Measurements from ENCODE around the gene KCNH8.

KCNH8 gene

GRCh38 chr3:19250959-19251610 is 102.8 kb downstream of the KCNH8 start:
- ATAC-seq (no peak), DNase-seq (no peak)
- no peaks in the 10 kb centered on the region for H3K27me3 Mint-ChIP-seq
- peaks cover 3% of the 10 kb centered on the region for H3K4me1 Mint-ChIP-seq
- H3K27ac Mint-ChIP-seq: no peak overlapping the region
- no peaks in the 10 kb centered on the region for H3K36me3 Mint-ChIP-seq (ENCODE audit: low read depth)
- H3K4me3 Mint-ChIP-seq: no peak overlapping the region
- no peaks in the 10 kb centered on the region for H3K9me3 Mint-ChIP-seq

GRCh38 chr3:19254189-19254588 is 105.9 kb downstream of the KCNH8 start:
- ATAC-seq (no peak), DNase-seq (no peak)
- Mint-ChIP-seq H3K27me3 (no peaks in the 10 kb centered on the region), H3K36me3 (ENCODE audit: low read depth) (no peaks in the 10 kb centered on the region), H3K4me3 (no peak overlapping the region), H3K4me1 (peaks cover 3% of the 10 kb centered on the region), H3K9me3 (no peaks in the 10 kb centered on the region), H3K27ac (no peak overlapping the region)

GRCh38 chr3:19254784-19255338 is 106.6 kb downstream of the KCNH8 start:
- no peak overlapping the region for H3K27ac Mint-ChIP-seq
- ATAC-seq: no peak

GRCh38 chr3:19256313-19256712 is 108.0 kb downstream of the KCNH8 start:
- ATAC-seq (no peak), DNase-seq (no peak)
- H3K4me1 Mint-ChIP-seq: peaks cover 3% of the 10 kb centered on the region
- H3K9me3 Mint-ChIP-seq: no peaks in the 10 kb centered on the region
- no peak overlapping the region for H3K4me3 Mint-ChIP-seq
- no peaks in the 10 kb centered on the region for H3K36me3 Mint-ChIP-seq (ENCODE audit: low read depth)
- H3K27me3 Mint-ChIP-seq: no peaks in the 10 kb centered on the region
- no peak overlapping the region for H3K27ac Mint-ChIP-seq

More at GRCh38 chr3:19254784-19255338, 106.6 kb downstream of the KCNH8 start:
- H3K4me3 Mint-ChIP-seq: no peak overlapping the region
- no peaks in the 10 kb centered on the region for H3K36me3 Mint-ChIP-seq (ENCODE audit: low read depth)
- H3K9me3 Mint-ChIP-seq: no peaks in the 10 kb centered on the region
- no peaks in the 10 kb centered on the region for H3K27me3 Mint-ChIP-seq
- DNase-seq: no peak
- peaks cover 3% of the 10 kb centered on the region for H3K4me1 Mint-ChIP-seq

GRCh38 chr3:19263606-19264005 is 115.3 kb downstream of the KCNH8 start:
- Mint-ChIP-seq H3K9me3 (no peaks in the 10 kb centered on the region), H3K4me1 (no peaks in the 10 kb centered on the region), H3K4me3 (no peak overlapping the region), H3K27me3 (no peaks in the 10 kb centered on the region), H3K36me3 (ENCODE audit: low read depth) (no peaks in the 10 kb centered on the region), H3K27ac (no peak overlapping the region)
- DNase-seq (no peak), ATAC-seq (no peak)

GRCh38 chr3:19264424-19264823 is 116.1 kb downstream of the KCNH8 start:
- H3K4me1 Mint-ChIP-seq: no peaks in the 10 kb centered on the region
- no peaks in the 10 kb centered on the region for H3K27me3 Mint-ChIP-seq
- no peak for DNase-seq
- H3K9me3 Mint-ChIP-seq: no peaks in the 10 kb centered on the region
- ATAC-seq: no peak
- no peak overlapping the region for H3K27ac Mint-ChIP-seq
- no peaks in the 10 kb centered on the region for H3K36me3 Mint-ChIP-seq (ENCODE audit: low read depth)
- no peak overlapping the region for H3K4me3 Mint-ChIP-seq

GRCh38 chr3:19267040-19267439 is 118.7 kb downstream of the KCNH8 start:
- DNase-seq (no peak), ATAC-seq (no peak)
- H3K36me3 Mint-ChIP-seq (ENCODE audit: low read depth): no peaks in the 10 kb centered on the region
- H3K4me1 Mint-ChIP-seq: no peaks in the 10 kb centered on the region
- no peaks in the 10 kb centered on the region for H3K9me3 Mint-ChIP-seq
- H3K4me3 Mint-ChIP-seq: no peak overlapping the region
- H3K27ac Mint-ChIP-seq: no peak overlapping the region
- H3K27me3 Mint-ChIP-seq: no peaks in the 10 kb centered on the region

- H3K36me3 Mint-ChIP-seq (ENCODE audit: low read depth): no peaks in the 10 kb centered on the region
- no peak overlapping the region for H3K4me3 Mint-ChIP-seq
- DNase-seq: no peak
- no peaks in the 10 kb centered on the region for H3K27me3 Mint-ChIP-seq
- no peaks in the 10 kb centered on the region for H3K4me1 Mint-ChIP-seq
- no peaks in the 10 kb centered on the region for H3K9me3 Mint-ChIP-seq
- ATAC-seq: no peak
- H3K27ac Mint-ChIP-seq: no peak overlapping the region
Measured at GRCh38 chr3:19270481-19270880, 122.2 kb downstream of the KCNH8 start.

GRCh38 chr3:19272296-19272695 is 124.0 kb downstream of the KCNH8 start:
- no peaks in the 10 kb centered on the region for H3K27me3 Mint-ChIP-seq
- DNase-seq (no peak), ATAC-seq (no peak)
- no peaks in the 10 kb centered on the region for H3K4me1 Mint-ChIP-seq
- no peaks in the 10 kb centered on the region for H3K36me3 Mint-ChIP-seq (ENCODE audit: low read depth)
- no peak overlapping the region for H3K27ac Mint-ChIP-seq
- H3K4me3 Mint-ChIP-seq: no peak overlapping the region
- no peaks in the 10 kb centered on the region for H3K9me3 Mint-ChIP-seq

GRCh38 chr3:19273091-19273490 is 124.8 kb downstream of the KCNH8 start:
- H3K9me3 Mint-ChIP-seq: no peaks in the 10 kb centered on the region
- H3K36me3 Mint-ChIP-seq (ENCODE audit: low read depth): no peaks in the 10 kb centered on the region
- no peaks in the 10 kb centered on the region for H3K27me3 Mint-ChIP-seq
- DNase-seq: no peak
- H3K27ac Mint-ChIP-seq: no peak overlapping the region
- ATAC-seq: no peak
- H3K4me1 Mint-ChIP-seq: no peaks in the 10 kb centered on the region
- H3K4me3 Mint-ChIP-seq: no peak overlapping the region

- Mint-ChIP-seq H3K9me3 (no peaks in the 10 kb centered on the region), H3K27me3 (no peaks in the 10 kb centered on the region), H3K4me1 (no peaks in the 10 kb centered on the region), H3K27ac (no peak overlapping the region), H3K36me3 (ENCODE audit: low read depth) (no peaks in the 10 kb centered on the region), H3K4me3 (no peak overlapping the region)
- no peak for DNase-seq
- ATAC-seq: no peak
Measured at GRCh38 chr3:19274576-19274975, 126.3 kb downstream of the KCNH8 start.

GRCh38 chr3:19284974-19285373 is 136.7 kb downstream of the KCNH8 start:
- ATAC-seq: no peak
- Mint-ChIP-seq H3K27ac (no peak overlapping the region), H3K9me3 (no peaks in the 10 kb centered on the region), H3K4me3 (no peak overlapping the region), H3K4me1 (no peaks in the 10 kb centered on the region), H3K27me3 (no peaks in the 10 kb centered on the region), H3K36me3 (ENCODE audit: low read depth) (no peaks in the 10 kb centered on the region)
- DNase-seq: no peak

- no peak overlapping the region for H3K4me3 Mint-ChIP-seq
- H3K9me3 Mint-ChIP-seq: no peaks in the 10 kb centered on the region
- H3K27ac Mint-ChIP-seq: no peak overlapping the region
- H3K36me3 Mint-ChIP-seq (ENCODE audit: low read depth): no peaks in the 10 kb centered on the region
- no peaks in the 10 kb centered on the region for H3K4me1 Mint-ChIP-seq
- DNase-seq (no peak), ATAC-seq (no peak)
- no peaks in the 10 kb centered on the region for H3K27me3 Mint-ChIP-seq
Measured at GRCh38 chr3:19293295-19293694, 145.0 kb downstream of the KCNH8 start.

GRCh38 chr3:19295208-19295607 is 146.9 kb downstream of the KCNH8 start:
- H3K27ac Mint-ChIP-seq: no peak overlapping the region
- no peak overlapping the region for H3K4me3 Mint-ChIP-seq
- H3K36me3 Mint-ChIP-seq (ENCODE audit: low read depth): no peaks in the 10 kb centered on the region
- no peaks in the 10 kb centered on the region for H3K27me3 Mint-ChIP-seq
- DNase-seq (no peak), ATAC-seq (no peak)
- no peaks in the 10 kb centered on the region for H3K9me3 Mint-ChIP-seq
- H3K4me1 Mint-ChIP-seq: no peaks in the 10 kb centered on the region

GRCh38 chr3:19331931-19332330 is 183.6 kb downstream of the KCNH8 start:
- DNase-seq (no peak), ATAC-seq (no peak)
- Mint-ChIP-seq H3K27me3 (no peaks in the 10 kb centered on the region), H3K9me3 (no peaks in the 10 kb centered on the region), H3K4me1 (no peaks in the 10 kb centered on the region), H3K36me3 (ENCODE audit: low read depth) (no peaks in the 10 kb centered on the region), H3K27ac (no peak overlapping the region), H3K4me3 (no peak overlapping the region)

- H3K4me1 Mint-ChIP-seq: no peaks in the 10 kb centered on the region
- H3K36me3 Mint-ChIP-seq (ENCODE audit: low read depth): no peaks in the 10 kb centered on the region
- H3K27me3 Mint-ChIP-seq: no peaks in the 10 kb centered on the region
Measured at GRCh38 chr3:19334120-19334519, 185.8 kb downstream of the KCNH8 start.

More at GRCh38 chr3:19334120-19334519, 185.8 kb downstream of the KCNH8 start:
- Mint-ChIP-seq H3K9me3 (no peaks in the 10 kb centered on the region), H3K27ac (no peak overlapping the region), H3K4me3 (no peak overlapping the region)
- ATAC-seq: no peak
- no peak for DNase-seq

Data from activated naive CD8-positive, alpha-beta T cell treated with anti-CD3 and anti-CD28 coated beads, Interleukin-2, amount 50 U/mL, for 24 hours (primary cell).